Esophagus muscularis mucosa (tissue), 4 donors: Measurements from ENCODE around the gene ARHGDIA.

Source experiments
- CTCF ChIP-seq, 3 experiments: fragments of 200-600 bp in 2 of 3; fragments of 450-650 bp in 1 of 3; sonication (generic) in 2 of 3; IDR thresholded peaks; one replicate each; pipeline ENCODE4 v1.5.1; 2017 to 2019; ENCODE audit warnings: antibody characterized with exemption in 3 of 3, mild to moderate bottlenecking in 2 of 3, moderate library complexity in 1 of 3
- EP300 ChIP-seq: sonication (generic); formaldehyde crosslinking; IDR thresholded peaks from one replicate; pipeline ENCODE4 v1.6.1; 2017; ENCODE audit warnings: antibody characterized with exemption
- POLR2A ChIP-seq: fragments of 450-650 bp; IDR thresholded peaks from one replicate; pipeline ENCODE4 v1.6.1; 2017; ENCODE audit warnings: antibody characterized with exemption, moderate library complexity, mild to moderate bottlenecking, low read depth
- POLR2AphosphoS5 ChIP-seq, 2 donors: sonication (generic); formaldehyde crosslinking; IDR thresholded peaks; one replicate each; pipeline ENCODE4 v1.6.1; 2017; ENCODE audit warnings: antibody characterized with exemption in 2 of 2

- no peak for TF ChIP-seq CTCF (IDR thresholded peaks at IDR 0.05)
- TF ChIP-seq POLR2A = no peak
- TF ChIP-seq EP300 = no peak
- no peak for TF ChIP-seq POLR2AphosphoS5 (IDR thresholded peaks at IDR 0.05)
Observed at GRCh38 chr17:81849457-81849856, 21.7 kb downstream of the ARHGDIA start.
